Osteoblast (primary cell): ENCODE measurements around the gene TNIK. TPM values are rescaled to one million over a fixed set of nuclear protein-coding genes. Genes with fewer than 3 reads are reported as not detected.

ENCODE experiments used
- small RNA-seq: library from RNA; depleted of rRNA; stranded (forward); fragments of <200 nt; gene quantifications from one replicate; pipeline ENCODE3, GENCODE V24; 2012
- total RNA-seq: library from RNA; depleted of rRNA; stranded (reverse); fragments of >200 nt; gene quantifications from 2 replicates; pipeline ENCODE4 v1.2.3, GENCODE V29; 2012

The TNIK gene
- total RNA-seq, 1 donor, result 7.6 TPM

Small RNA genes lying within 50 kb of the gene (small RNA-seq; reads per million reads assigned to genes)
- gene MIR569, result not detected
- not detected for gene RF00019
- gene RNU6-348P, result not detected
